Measurements from ENCODE around the gene GNG7.

GNG7 gene

DNA sequence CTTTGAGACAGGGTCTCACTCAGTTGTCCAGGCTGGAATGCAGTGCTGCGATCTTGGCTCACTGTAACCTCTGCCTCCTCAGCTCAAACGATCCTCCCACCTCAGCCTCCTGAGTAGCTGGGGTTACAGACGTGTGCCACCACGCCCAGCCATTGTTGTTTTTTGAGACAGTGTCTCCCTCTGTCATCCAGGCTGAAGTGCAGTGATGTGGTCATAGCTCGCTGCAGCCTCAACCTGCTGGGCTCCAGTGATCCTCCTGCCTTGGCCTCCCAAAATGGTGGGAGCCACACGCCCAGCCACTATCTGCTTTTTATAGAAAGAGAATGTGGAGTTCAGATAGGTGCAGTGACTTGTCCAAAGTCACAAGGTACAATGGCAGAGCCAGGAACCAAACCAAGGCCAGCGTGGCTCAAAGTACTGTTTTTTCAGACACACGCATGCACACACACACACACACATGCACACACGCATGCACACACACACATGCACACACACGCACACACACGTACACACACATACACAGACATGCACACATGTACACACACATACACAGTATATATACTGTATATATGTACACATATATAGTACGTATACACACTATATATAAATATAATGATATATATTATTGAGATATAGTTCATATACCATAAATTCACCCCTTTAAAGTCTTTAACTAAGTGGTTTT, 220.0 kb downstream of the GNG7 start:
- Mint-ChIP-seq H3K4me1 (ENCODE audit: low read depth) (peaks cover 21% of the 10 kb centered on the region), H3K9me3 (peaks cover 16% of the 10 kb centered on the region), H3K27me3 (peaks cover 35% of the 10 kb centered on the region), H3K4me3 (no peak overlapping the region), H3K27ac (no peak overlapping the region), H3K36me3 (ENCODE audit: low read depth) (peaks cover 13% of the 10 kb centered on the region)
- intact Hi-C loops (cut with micrococcal nuclease): no loop called here

DNA sequence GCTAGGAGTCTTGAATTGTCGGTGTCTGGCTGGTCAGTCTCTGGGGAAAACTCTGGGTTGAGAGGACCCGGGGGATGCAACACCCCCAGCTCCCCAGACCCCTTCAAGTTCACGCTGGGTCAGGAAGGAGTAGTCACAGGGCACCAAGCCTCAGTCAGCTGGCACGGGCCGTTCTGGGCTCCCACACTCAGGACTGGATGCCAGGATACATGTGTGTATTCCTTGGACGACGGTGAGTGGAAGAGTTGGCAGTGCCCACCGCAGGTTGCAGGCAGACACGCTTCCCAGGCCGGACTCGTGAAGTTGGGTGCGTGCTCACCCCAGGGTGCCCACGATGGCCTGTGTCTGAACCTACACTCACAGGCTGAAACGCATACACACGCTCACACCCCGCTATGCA, 221.0 kb downstream of the GNG7 start:
- H3K27me3 Mint-ChIP-seq: peaks cover 28% of the 10 kb centered on the region
- no peak overlapping the region for H3K4me3 Mint-ChIP-seq
- H3K4me1 Mint-ChIP-seq (ENCODE audit: low read depth): peaks cover 30% of the 10 kb centered on the region
- peaks cover 16% of the 10 kb centered on the region for H3K9me3 Mint-ChIP-seq
- peaks cover 23% of the 10 kb centered on the region for H3K36me3 Mint-ChIP-seq (ENCODE audit: low read depth)
- intact Hi-C loops (cut with micrococcal nuclease): no loop called here
- H3K27ac Mint-ChIP-seq: no peak overlapping the region

DNA sequence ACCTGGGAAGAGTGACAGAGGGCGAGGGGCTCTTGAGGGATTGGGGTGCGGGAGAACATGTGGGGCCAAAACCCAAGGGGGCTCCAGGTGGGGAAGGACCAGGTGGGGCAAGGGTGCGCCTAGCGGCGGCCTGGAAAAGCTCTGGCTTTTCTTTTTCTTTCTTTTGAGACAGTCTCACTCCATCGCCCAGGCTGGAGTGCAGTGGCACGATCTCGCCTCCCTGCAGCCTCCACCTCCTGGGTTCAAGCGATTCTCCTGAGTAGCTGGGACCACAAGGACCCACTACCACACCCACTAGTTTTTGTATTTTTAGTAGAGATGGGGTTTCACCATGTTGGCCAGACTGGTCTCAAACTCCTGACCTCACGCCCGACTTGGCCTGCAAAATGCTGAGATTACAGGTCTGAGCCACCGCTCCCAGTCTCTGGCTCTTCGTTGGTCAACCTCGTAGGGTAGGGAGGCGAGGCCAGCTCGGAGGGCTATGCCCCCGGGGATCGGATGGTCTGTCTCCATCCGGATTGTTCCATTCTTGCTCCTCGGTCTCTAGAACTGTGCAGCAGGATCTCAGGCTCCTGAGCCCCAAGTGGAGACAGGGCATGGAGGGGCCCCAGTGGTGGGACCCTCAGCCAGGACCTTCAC, 222.8 kb downstream of the GNG7 start:
- Mint-ChIP-seq H3K27me3 (peaks cover 17% of the 10 kb centered on the region), H3K9me3 (peaks cover 16% of the 10 kb centered on the region), H3K4me3 (peak overlapping the region; percentile 99), H3K36me3 (ENCODE audit: low read depth) (peaks cover 30% of the 10 kb centered on the region), H3K27ac (peak overlapping the region; percentile 95), H3K4me1 (ENCODE audit: low read depth) (peaks cover 44% of the 10 kb centered on the region)
- intact Hi-C loops (cut with micrococcal nuclease): loop anchor here (2.0 to 5.0 kb wide), 2 partner anchors 15 to 153 kb away; no protein-coding TSS in a partner anchor

DNA sequence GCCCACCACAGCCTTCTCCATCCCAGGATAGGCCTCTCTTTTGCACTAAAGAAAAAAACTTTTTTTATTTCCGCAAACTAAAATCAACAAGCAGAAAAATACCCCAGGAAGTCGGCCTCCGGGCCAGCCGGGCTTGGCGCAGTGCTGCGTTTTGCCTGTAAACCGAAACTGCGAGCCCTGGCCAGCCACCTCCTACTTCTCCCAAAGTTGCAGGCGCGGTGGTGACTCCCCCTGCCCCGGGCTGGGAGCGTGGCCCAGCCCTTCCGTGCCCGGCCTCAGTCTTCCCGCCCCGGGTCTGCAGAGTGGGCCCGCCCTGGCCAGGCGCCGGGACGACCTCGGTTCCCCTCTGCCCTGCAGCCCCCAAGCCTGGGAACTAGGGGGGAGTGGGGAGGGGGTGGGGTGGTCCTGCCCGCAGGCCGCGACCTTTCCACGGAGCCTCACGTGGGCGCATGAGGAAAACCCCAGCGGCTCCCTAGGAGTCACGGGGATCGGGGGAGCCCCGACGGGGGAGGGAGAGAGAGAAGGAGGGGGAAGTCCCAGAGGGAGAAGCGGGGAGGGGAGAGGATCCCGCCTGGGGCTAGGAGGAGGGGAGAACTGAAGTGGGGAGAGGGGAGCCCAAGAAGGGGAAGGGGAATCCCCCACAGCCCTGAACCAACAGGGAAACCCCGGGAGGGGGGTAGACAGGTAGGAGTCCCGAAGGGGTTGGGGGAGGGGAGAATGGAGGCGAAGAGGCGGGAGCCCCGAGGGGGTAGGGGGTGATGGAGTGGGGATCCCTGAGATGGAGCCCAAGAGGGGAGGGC, 223.5 kb downstream of the GNG7 start:
- Mint-ChIP-seq H3K4me3 (peak overlapping the region; percentile 99), H3K27ac (peak overlapping the region; percentile 95), H3K36me3 (ENCODE audit: low read depth) (peaks cover 30% of the 10 kb centered on the region), H3K9me3 (peaks cover 16% of the 10 kb centered on the region), H3K27me3 (peaks cover 17% of the 10 kb centered on the region), H3K4me1 (ENCODE audit: low read depth) (peaks cover 44% of the 10 kb centered on the region)
- intact Hi-C loops (cut with micrococcal nuclease): loop anchor here (2.0 to 5.0 kb wide), 2 partner anchors 16 to 153 kb away; no protein-coding TSS in a partner anchor

DNA sequence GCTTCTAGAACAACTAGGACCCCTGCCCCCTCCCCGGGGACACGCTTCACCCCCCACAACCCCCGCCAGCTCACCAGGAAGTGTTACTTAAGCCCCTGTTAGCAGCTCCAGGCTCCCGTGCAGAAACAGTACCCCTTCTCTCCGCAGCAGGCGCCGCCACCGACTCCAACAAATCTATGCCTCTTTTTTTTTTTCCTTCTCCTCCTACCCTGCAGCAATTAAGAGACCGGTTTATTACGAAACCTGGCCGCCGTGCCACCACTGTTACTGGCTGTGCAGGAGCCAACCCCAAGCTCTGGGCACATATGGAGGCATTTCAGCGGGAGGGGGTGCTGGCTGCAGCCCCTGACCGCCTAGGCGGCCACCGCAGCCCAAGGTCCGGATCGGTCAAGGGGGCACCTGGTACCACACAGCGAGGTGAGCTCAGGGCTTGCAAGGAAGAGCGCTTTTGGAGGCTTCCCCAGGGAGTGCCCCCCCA, 224.2 kb downstream of the GNG7 start:
- Mint-ChIP-seq H3K27me3 (peaks cover 14% of the 10 kb centered on the region), H3K9me3 (peaks cover 13% of the 10 kb centered on the region), H3K36me3 (ENCODE audit: low read depth) (peaks cover 30% of the 10 kb centered on the region), H3K27ac (peak overlapping the region; percentile 95), H3K4me1 (ENCODE audit: low read depth) (peaks cover 44% of the 10 kb centered on the region), H3K4me3 (peak overlapping the region; percentile 99)
- intact Hi-C loops (cut with micrococcal nuclease): loop anchor here (2.0 to 5.0 kb wide), 2 partner anchors 16 to 154 kb away; no protein-coding TSS in a partner anchor

DNA sequence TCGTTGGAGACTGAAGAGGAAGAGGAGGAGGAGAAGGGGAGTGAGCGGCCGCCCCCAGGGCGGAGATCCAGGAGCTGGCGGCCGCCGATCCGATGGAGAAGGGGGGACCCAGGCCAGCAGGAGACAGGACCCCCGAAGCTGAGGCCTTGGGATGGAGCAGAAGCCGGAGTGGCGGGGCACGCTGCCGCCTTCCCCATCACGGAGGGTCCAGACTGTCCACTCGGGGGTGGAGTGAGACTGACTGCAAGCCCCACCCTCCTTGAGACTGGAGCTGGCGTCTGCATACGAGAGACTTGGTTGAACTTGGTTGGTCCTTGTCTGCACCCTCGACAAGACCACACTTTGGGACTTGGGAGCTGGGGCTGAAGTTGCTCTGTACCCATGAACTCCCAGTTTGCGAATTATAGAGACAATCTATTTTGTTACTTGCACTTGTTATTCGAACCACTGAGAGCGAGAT, 224.7 kb downstream of the GNG7 start:
- Mint-ChIP-seq H3K4me3 (peak overlapping the region; percentile 99), H3K4me1 (ENCODE audit: low read depth) (peaks cover 44% of the 10 kb centered on the region), H3K27ac (peak overlapping the region; percentile 95), H3K27me3 (peaks cover 15% of the 10 kb centered on the region), H3K9me3 (peaks cover 7% of the 10 kb centered on the region), H3K36me3 (ENCODE audit: low read depth) (peaks cover 30% of the 10 kb centered on the region)
- intact Hi-C loops (cut with micrococcal nuclease): loop anchor here (2.0 to 5.0 kb wide), 2 partner anchors 17 to 155 kb away; no protein-coding TSS in a partner anchor

DNA sequence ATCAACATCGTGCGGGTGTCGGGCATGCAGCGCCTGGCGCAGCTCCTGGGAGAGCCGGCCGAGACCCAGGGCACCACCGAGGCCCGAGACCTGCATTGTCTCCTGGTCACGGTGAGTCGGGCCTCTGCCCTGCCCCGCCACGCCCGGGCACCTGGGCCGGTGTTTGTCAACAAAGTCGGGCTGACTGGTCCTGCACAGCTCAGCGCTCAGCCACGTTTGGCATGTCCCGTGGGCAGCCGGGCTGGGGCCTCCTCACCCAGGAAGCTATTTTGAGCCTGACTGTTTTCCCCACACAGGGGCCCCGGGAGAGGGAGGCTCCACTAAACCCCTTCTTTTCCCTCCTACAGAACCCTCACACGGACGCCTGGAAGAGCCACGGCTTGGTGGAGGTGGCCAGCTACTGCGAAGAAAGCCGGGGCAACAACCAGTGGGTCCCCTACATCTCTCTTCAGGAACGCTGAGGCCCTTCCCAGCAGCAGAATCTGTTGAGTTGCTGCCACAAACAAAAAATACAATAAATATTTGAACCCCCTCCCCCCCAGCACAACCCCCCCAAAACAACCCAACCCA, 225.3 kb downstream of the GNG7 start:
- H3K27ac Mint-ChIP-seq: peak overlapping the region; percentile 95
- peaks cover 14% of the 10 kb centered on the region for H3K27me3 Mint-ChIP-seq
- intact Hi-C loops (cut with micrococcal nuclease): loop anchor here (5.0 kb wide), 1 partner anchor 155 kb away; no protein-coding TSS in a partner anchor
- H3K9me3 Mint-ChIP-seq: peaks cover 2% of the 10 kb centered on the region
- H3K4me3 Mint-ChIP-seq: peak overlapping the region; percentile 99
- H3K36me3 Mint-ChIP-seq (ENCODE audit: low read depth): peaks cover 30% of the 10 kb centered on the region
- peaks cover 44% of the 10 kb centered on the region for H3K4me1 Mint-ChIP-seq (ENCODE audit: low read depth)

DNA sequence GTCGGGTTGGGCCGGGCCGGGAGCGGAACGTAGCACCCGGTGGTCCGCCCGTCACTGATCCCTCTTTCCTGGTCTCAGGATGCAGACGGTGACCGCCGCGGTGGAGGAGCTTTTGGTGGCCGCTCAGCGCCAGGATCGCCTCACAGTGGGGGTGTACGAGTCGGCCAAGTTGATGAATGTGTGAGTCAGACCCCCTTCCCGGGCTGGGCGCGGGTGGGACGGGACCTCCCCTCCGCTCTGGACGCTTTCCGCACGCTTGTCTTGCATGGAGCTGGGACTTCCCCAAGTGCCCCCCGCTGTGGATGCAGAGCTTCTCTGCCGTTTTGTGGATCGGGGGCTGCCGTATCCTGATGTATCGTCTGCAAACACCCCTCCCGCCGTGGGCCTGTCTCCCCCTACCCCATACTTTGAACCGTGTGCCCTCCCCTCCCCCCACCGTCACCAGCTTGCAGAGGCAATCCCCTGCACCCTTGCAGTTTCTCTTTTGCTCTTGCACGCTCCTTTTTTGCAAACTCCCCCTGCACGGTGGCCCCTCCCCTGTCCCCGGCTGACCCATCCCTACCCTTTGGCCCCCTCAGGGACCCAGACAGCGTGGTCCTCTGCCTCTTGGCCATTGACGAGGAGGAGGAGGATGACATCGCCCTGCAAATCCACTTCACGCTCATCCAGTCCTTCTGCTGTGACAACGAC, 225.9 kb downstream of the GNG7 start:
- H3K4me1 Mint-ChIP-seq (ENCODE audit: low read depth): peaks cover 44% of the 10 kb centered on the region
- H3K36me3 Mint-ChIP-seq (ENCODE audit: low read depth): peaks cover 30% of the 10 kb centered on the region
- intact Hi-C loops (cut with micrococcal nuclease): loop anchor here (5.0 kb wide), 1 partner anchor 156 kb away; no protein-coding TSS in a partner anchor
- H3K4me3 Mint-ChIP-seq: peak overlapping the region; percentile 99
- H3K27ac Mint-ChIP-seq: peak overlapping the region; percentile 95
- H3K9me3 Mint-ChIP-seq: no peaks in the 10 kb centered on the region
- peaks cover 12% of the 10 kb centered on the region for H3K27me3 Mint-ChIP-seq

DNA sequence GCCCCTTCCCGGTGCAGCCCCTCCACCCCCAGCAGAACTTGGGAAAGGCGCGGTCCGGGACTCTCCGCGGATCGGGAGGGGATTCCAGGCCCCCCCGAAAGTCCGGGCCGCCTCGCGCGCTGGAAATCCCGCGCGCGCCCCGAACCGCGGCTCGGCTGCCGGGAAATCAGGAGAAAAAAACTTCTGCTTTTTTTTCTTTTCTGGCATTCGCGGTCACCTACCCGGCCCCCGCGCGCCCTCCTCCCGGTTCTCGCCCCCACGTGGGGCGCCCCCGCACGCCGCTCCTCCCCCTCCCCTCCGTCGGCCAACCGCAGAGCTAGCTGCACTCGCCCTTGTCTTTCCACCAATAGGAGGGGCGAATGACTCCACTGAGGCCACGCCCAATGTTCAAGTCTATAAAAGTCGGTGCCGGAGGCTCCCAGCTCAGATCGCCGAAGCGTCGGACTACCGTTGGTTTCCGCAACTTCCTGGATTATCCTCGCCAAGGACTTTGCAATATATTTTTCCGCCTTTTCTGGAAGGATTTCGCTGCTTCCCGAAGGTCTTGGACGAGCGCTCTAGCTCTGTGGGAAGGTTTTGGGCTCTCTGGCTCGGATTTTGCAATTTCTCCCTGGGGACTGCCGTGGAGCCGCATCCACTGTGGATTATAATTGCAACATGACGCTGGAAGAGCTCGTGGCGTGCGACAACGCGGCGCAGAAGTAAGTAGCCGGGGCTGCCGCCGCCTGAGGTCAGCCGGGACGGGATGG, 226.6 kb downstream of the GNG7 start, which contains the start of gene GADD45B:
Gene GADD45B, plus strand, starts transcription at position 426 of the 749 bp plus-strand sequence. Its CDS starts 232 bp downstream, at position 658.
- intact Hi-C loops (cut with micrococcal nuclease): loop anchor here (2.0 to 5.0 kb wide), 3 partner anchors 77 to 156 kb away; no protein-coding TSS in a partner anchor
- peaks cover 30% of the 10 kb centered on the region for H3K36me3 Mint-ChIP-seq (ENCODE audit: low read depth)
- H3K9me3 Mint-ChIP-seq: no peaks in the 10 kb centered on the region
- peak within 1 kb of the TSS; percentile 95 for H3K27ac Mint-ChIP-seq
- peak within 1 kb of the TSS; percentile 99 for H3K4me3 Mint-ChIP-seq
- peaks cover 8% of the 10 kb centered on the region for H3K27me3 Mint-ChIP-seq
- H3K4me1 Mint-ChIP-seq (ENCODE audit: low read depth): peaks cover 44% of the 10 kb centered on the region

DNA sequence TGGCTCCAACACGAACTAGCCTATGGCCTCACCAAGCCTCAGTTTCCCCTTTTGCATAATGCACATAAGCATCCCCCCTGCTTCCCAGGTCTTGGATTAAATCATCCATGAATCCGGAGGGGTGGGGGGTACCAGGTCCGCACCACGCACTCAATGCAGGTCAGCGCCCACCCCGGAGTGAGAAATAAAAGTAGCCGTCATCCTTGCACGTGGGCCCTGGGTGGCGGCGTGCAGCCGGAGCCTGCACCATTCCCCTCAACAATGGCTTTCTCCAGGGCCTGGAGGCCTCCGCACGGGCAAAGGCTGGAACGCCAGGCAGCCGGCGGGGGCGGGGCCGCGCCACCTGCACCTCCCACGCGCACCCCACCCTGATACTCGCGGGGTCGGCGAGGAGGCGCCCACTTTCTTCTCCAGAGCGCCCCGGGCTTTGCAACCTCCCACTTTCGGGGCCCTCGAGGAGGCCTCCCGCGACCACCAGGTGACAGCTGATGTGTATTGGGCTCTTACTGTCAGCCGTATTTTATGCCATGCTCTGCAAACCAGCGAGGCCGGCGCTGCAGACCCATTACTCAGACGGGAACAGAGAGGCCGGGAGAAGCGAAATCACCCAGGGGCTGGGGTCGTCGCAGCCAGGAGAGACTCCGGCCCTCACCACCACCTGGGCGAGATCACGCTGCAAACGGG, 227.3 kb downstream of the GNG7 start:
- peaks cover 30% of the 10 kb centered on the region for H3K36me3 Mint-ChIP-seq (ENCODE audit: low read depth)
- H3K4me1 Mint-ChIP-seq (ENCODE audit: low read depth): peaks cover 44% of the 10 kb centered on the region
- intact Hi-C loops (cut with micrococcal nuclease): loop anchor here (2.0 to 5.0 kb wide), 3 partner anchors 78 to 157 kb away; no protein-coding TSS in a partner anchor
- no peaks in the 10 kb centered on the region for H3K9me3 Mint-ChIP-seq
- H3K27ac Mint-ChIP-seq: peak overlapping the region; percentile 95
- peak overlapping the region; percentile 99 for H3K4me3 Mint-ChIP-seq
- H3K27me3 Mint-ChIP-seq: peaks cover 8% of the 10 kb centered on the region

DNA sequence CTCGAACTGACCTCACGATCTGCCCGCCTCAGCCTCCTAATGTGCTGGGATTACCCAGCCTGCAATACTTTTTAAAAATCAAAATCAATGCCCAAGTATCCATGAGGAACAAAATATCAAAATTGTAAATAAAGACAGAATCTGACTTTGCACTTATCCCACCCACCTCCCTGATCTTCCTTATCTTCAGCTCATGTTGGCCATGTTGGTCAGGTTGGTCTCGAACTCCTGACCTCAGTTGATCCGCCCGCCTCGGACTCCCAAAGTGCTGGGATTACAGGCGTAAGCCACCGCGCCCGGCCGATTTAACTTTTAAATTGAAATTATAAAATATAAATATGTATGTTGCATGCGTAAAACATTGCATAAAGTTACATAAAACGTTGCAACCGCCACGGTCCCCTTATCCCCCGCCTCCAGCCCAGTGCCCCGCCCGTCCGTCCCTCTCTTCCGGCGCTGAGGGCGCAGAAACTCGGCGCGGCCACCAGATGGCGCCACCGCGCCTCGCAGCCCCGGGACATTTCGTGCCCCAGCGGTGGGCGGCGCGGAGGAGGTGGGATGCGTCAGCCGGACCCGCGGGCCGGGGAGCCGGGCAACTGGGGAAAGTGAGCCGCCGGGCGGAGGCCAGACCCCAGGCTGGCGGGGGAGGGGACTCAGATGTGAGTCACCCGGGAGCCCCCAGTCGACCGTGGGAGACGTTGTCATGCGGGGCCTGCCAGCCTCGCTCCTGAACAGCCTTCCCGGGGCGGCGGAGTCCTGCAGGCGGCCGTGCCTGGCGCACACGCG, 228.1 kb downstream of the GNG7 start:
- peak overlapping the region; percentile 99 for H3K4me3 Mint-ChIP-seq
- peaks cover 10% of the 10 kb centered on the region for H3K27me3 Mint-ChIP-seq
- intact Hi-C loops (cut with micrococcal nuclease): loop anchor here (1.0 to 5.0 kb wide), 4 partner anchors 78 to 158 kb away; no protein-coding TSS in a partner anchor
- H3K36me3 Mint-ChIP-seq (ENCODE audit: low read depth): peaks cover 30% of the 10 kb centered on the region
- no peaks in the 10 kb centered on the region for H3K9me3 Mint-ChIP-seq
- peak overlapping the region; percentile 95 for H3K27ac Mint-ChIP-seq
- peaks cover 47% of the 10 kb centered on the region for H3K4me1 Mint-ChIP-seq (ENCODE audit: low read depth)

Measured in dendritic cell treated with granulocyte-macrophage colony-stimulating factor and Interleukin-4, amounts not matched to agents 40 ng/mL and 50 ng/mL, for 4 days (primary cell).